A549 (cell line): ENCODE measurements around the gene XPO5. TPM values are rescaled to one million over a fixed set of nuclear protein-coding genes. Genes with fewer than 3 reads are reported as not detected.

ENCODE experiments used
- ATAC-seq, 2 experiments: fragments of 200-7000 bp in 1 of 2; fragments of >200 bp in 1 of 2; cut with Nextera tagmentation in 1 of 2; cut with Tn5 transposase in 1 of 2; 3 replicates each; pipeline versions ENCODE4 v1.8.0 to v1.9.1; 2018 to 2020; ENCODE audit warnings: mild to moderate bottlenecking in 1 of 2, moderate library complexity in 1 of 2
- CTCF ChIA-PET: fragments of 300-600 bp; sonication (Branson Sonifier 250); formaldehyde crosslinking; extraction: SDS; loops from one replicate; lab custom pipeline; 2021; ENCODE audit warnings: antibody characterized with exemption, inconsistent platforms; lab: Yijun Ruan, JAX
- POLR2A ChIA-PET: fragments of 350-600 bp; formaldehyde crosslinking; extraction: SDS; loops from one replicate; lab custom pipeline; 2021; ENCODE audit warnings: antibody characterized with exemption, inconsistent platforms; lab: Yijun Ruan, JAX
- DNase-seq, 2 experiments: peaks; one replicate each; pipeline versions ENCODE4 v3.0.0 to v3.0.0-alpha.2; 2011 to 2016; ENCODE audit warnings: low read depth in 1 of 2, low spot score in 1 of 2
- FAIRE-seq: peaks from 2 replicates; lab custom pipeline; 2011; peaks lifted over from hg19 to GRCh38; lab: Jason Lieb, UNC
- H3K27ac ChIP-seq, 2 experiments: fragments of >200 bp; sonication (Bioruptor Twin); formaldehyde crosslinking; 3 replicates each; pipeline ENCODE4 v1.5.1; 2016 to 2017
- H3K4me1 ChIP-seq: fragments of >200 bp; sonication (Bioruptor Twin); formaldehyde crosslinking; 3 replicates; pipeline ENCODE4 v1.6.1; 2016
- H3K4me2 ChIP-seq: fragments of >200 bp; sonication (Bioruptor Twin); formaldehyde crosslinking; 3 replicates; pipeline ENCODE4 v1.6.1; 2016
- H3K4me3 ChIP-seq: fragments of >200 bp; sonication (Bioruptor Twin); formaldehyde crosslinking; 3 replicates; pipeline ENCODE4 v1.5.1; 2016
- H3K9me3 ChIP-seq: fragments of >200 bp; sonication (Bioruptor Twin); formaldehyde crosslinking; 3 replicates; pipeline ENCODE4 v1.6.1; 2016
- BHLHE40 ChIP-seq: IDR thresholded peaks from 2 replicates; pipeline ENCODE4 v1.6.1; 2012; ENCODE audit warnings: low read depth, low read length, inconsistent platforms
- CBX8 ChIP-seq: fragments of 200-600 bp; sonication (generic); IDR thresholded peaks from 2 replicates; pipeline ENCODE4 v1.6.1; 2016
- CEBPB ChIP-seq, 2 experiments: fragments of >200 bp in 1 of 2; sonication (Bioruptor Twin) in 1 of 2; formaldehyde crosslinking in 1 of 2; IDR thresholded peaks; 2 replicates each; pipeline ENCODE4 v1.6.1; 2012 to 2016
- CHD2 ChIP-seq: fragments of 150-350 bp; IDR thresholded peaks from 2 replicates; pipeline ENCODE4 v1.6.1; 2014; ENCODE audit warnings: low read length; ENCODE audit not compliant: partially characterized antibody
- EHMT2 ChIP-seq: fragments of 200-600 bp; sonication (generic); IDR thresholded peaks from 2 replicates; pipeline ENCODE4 v1.6.1; 2016; ENCODE audit warnings: antibody characterized with exemption, low read depth, mild to moderate bottlenecking, moderate library complexity
- EP300 ChIP-seq, 2 experiments: fragments of >200 bp; sonication (Bioruptor Twin); formaldehyde crosslinking; IDR thresholded peaks; 2 replicates in 1 of 2; 3 replicates in 1 of 2; pipeline ENCODE4 v1.6.1; 2016 to 2017
- FOSB ChIP-seq: fragments of 250-450 bp; sonication (Bioruptor Pico); IDR thresholded peaks from 2 replicates; pipeline ENCODE4 v1.5.0; 2020; ENCODE audit warnings: mild to moderate bottlenecking, moderate library complexity
- FOSL2 ChIP-seq, 2 experiments: fragments of 450-650 bp in 1 of 2; fragments of >200 bp in 1 of 2; sonication (Bioruptor Twin) in 1 of 2; formaldehyde crosslinking; IDR thresholded peaks; 2 replicates each; pipeline versions ENCODE4 v1.5.0 to v1.6.1; 2016 to 2020; ENCODE audit warnings: mild to moderate bottlenecking in 1 of 2, moderate library complexity in 1 of 2
- HDAC2 ChIP-seq: fragments of 200-600 bp; sonication (generic); IDR thresholded peaks from 2 replicates; pipeline ENCODE4 v1.6.1; 2016
- HEYL ChIP-seq: fragments of 250-450 bp; sonication (Bioruptor Pico); IDR thresholded peaks from 2 replicates; pipeline ENCODE4 v1.8.0; 2021; ENCODE audit warnings: mild to moderate bottlenecking, moderate library complexity
- JUN ChIP-seq, 2 experiments: fragments of >200 bp; sonication (Bioruptor Twin); formaldehyde crosslinking; IDR thresholded peaks; 2 replicates in 1 of 2; 3 replicates in 1 of 2; pipeline ENCODE4 v1.6.1; 2016 to 2017
- MAZ ChIP-seq: fragments of 150-350 bp; IDR thresholded peaks from 2 replicates; pipeline ENCODE4 v1.6.1; 2014; ENCODE audit warnings: antibody characterized with exemption, low read depth, low read length, borderline replicate concordance
- MYC ChIP-seq: IDR thresholded peaks from 2 replicates; pipeline ENCODE4 v1.6.1; 2012; ENCODE audit warnings: mild to moderate bottlenecking, inconsistent platforms, low read length, improper control_type of control experiment, borderline replicate concordance
- PHF8 ChIP-seq: fragments of 200-600 bp; sonication (generic); IDR thresholded peaks from 2 replicates; pipeline ENCODE4 v1.6.1; 2016; ENCODE audit warnings: low read depth, mild to moderate bottlenecking, antibody characterized with exemption, moderate library complexity, borderline replicate concordance
- RCOR1 ChIP-seq: fragments of 150-350 bp; IDR thresholded peaks from 2 replicates; pipeline ENCODE4 v1.6.1; 2014; ENCODE audit warnings: antibody characterized with exemption, low read length, low read depth
- RNF2 ChIP-seq: fragments of 200-600 bp; sonication (generic); IDR thresholded peaks from 2 replicates; pipeline ENCODE4 v1.6.1; 2016; ENCODE audit warnings: low read depth, mild to moderate bottlenecking, antibody characterized with exemption, moderate library complexity, borderline replicate concordance
- TFCP2L1 ChIP-seq: fragments of 250-450 bp; sonication (Bioruptor Pico); IDR thresholded peaks from 2 replicates; pipeline ENCODE4 v1.5.0; 2021; ENCODE audit warnings: mild to moderate bottlenecking
- TP53 ChIP-seq: fragments of 250-450 bp; sonication (Bioruptor Pico); IDR thresholded peaks from 2 replicates; pipeline ENCODE4 v1.5.0; 2021; ENCODE audit warnings: mild to moderate bottlenecking, moderate library complexity
- ZFP36 ChIP-seq: fragments of 450-650 bp; IDR thresholded peaks from 2 replicates; pipeline ENCODE4 v1.6.1; 2014; ENCODE audit warnings: borderline replicate concordance; ENCODE audit not compliant: partially characterized antibody
- WGBS: methylation state at CpG from one replicate; pipeline ENCODE4 v1.1.6; 2017; ENCODE audit errors: missing lambda C conversion rate; 5-methylcytosine and 5-hydroxymethylcytosine counted together
- polyA plus RNA-seq, 4 experiments: library from polyadenylated mRNA; depleted of rRNA in 3 of 4; stranded (reverse); fragments of >200 nt; fragmentation: RNase III in 1 of 4; extraction: RNeasy Plus Mini Kit Qiagen cat#74134 plus additional on column Dnase treatment in 1 of 4; gene quantifications; 2 replicates in 3 of 4; 3 replicates in 1 of 4; pipeline ENCODE4 v1.2.3, GENCODE V29; 2011 to 2017
- TF ChIP-seq, protein P1 (sequence below): fragments of 250-450 bp; sonication (Bioruptor Pico); IDR thresholded peaks from 2 replicates; pipeline ENCODE4 v1.5.0; 2021; ENCODE audit warnings: mild to moderate bottlenecking, moderate library complexity, borderline replicate concordance
- TF ChIP-seq, protein P2 (sequence below): IDR thresholded peaks from 2 replicates; pipeline ENCODE4 v1.6.1; 2012
- TF ChIP-seq, protein P3 (sequence below): fragments of >200 bp; sonication (Bioruptor Twin); formaldehyde crosslinking; IDR thresholded peaks from 2 replicates; pipeline ENCODE4 v1.6.1; 2016
- TF ChIP-seq, protein P4 (sequence below): fragments of 200-600 bp; sonication (generic); IDR thresholded peaks from 2 replicates; pipeline ENCODE4 v1.6.1; 2016; ENCODE audit warnings: antibody characterized with exemption, mild to moderate bottlenecking, moderate library complexity
- TF ChIP-seq, protein P5 (sequence below): fragments of 150-350 bp; IDR thresholded peaks from 2 replicates; pipeline ENCODE4 v1.6.1; 2014; ENCODE audit warnings: low read depth, mild to moderate bottlenecking, low read length

The XPO5 gene
- polyA plus RNA-seq, 2 of the 4 experiments (the other 2 are of a cell fraction), result 24.8 to 51.0 TPM

DNA sequence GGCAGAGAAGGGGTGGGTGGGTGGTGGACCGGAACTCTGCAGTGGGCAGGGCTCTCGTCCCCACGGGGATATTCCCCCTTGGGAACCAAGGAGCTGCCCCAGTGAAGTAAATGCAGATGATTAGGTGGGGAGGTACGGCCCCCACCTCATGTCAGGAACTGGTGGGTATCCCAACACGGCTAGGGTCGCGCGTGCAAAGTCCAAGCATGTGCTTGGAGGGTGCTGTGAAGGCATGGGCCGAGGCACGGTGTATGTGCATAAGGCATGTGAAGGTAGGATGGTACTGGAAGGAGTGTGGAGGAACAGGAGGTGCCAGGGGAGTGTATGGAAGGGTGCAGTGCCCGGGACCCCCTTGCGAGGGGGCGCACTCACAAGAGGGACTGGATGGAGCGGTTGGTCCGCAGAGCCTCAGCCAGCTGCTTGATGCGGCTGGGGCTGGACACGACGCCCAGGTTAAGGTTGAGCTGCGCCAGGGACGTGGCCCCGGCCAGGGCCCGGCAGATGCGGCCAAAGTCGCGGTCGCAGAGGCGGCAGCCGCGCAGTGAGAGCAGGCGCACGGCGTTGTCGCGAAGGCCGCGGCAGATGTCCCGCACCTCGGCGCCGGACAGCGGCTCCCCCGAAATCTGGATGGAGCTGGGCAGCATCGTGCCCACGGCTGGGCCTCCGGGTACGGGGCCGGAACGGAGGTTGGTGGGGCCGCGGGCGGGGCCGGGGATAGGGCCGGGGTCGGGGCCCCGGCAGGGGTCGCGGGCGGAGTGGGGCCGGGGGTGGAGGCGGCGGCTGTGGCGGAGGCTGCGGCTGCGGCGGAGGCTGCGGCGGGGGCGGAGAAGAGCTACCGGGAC is 66.5 kb downstream of the XPO5 start:
- DNase-seq, result no peak
- no peak for FAIRE-seq
- CTCF ChIA-PET, result interaction anchor here (0.5 to 5.9 kb wide), 7 partner anchors 14 to 482 kb away, joined by 3 to 79 read pairs (median 3); partner anchors contain the start of gene DNPH1

DNA sequence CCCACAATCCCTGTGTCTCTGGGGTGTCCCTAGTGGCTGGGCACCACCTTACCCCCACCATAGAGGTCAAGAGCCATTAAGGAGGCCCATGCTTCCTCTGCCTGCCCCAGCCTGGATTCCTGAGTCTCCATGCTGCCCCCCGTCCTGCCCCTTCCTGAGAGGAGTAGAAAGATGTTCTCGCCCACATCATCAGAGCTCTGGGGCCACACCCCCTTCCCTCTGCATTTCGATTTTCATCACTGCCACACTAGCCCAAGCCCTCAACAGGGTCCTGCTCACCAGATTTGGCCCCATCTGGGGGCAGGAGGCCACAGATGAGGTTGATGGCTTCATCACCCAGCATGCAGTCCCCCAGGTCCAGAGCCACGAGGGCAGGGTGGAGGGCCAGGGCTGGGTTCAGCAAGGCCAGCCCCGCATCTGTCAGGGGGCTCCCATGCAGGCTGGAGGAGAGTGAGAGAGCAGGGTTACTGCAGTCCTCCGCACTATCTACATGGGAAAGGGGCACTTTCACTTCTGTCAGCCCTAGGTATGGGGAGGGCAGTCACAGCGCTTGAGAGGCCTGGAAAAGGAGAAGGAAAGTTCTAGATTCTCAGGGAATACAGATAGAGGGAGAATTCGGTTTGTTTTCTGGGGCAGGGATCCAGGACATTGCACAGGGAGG is 67.2 kb downstream of the XPO5 start:
- 87% methylated on average over 5 of the region's 8 CpGs for WGBS
- ATAC-seq, result no peak
- Histone ChIP-seq H3K27ac (no peak overlapping the region), H3K4me2 (no peak overlapping the region), H3K9me3 (no peaks in the 10 kb centered on the region), H3K4me3 (no peak overlapping the region), H3K4me1 (peaks cover 9% of the 10 kb centered on the region)
- ChIA-PET CTCF (interaction anchor here (1.6 to 5.9 kb wide), 9 partner anchors 13 to 245 kb away, joined by 3 to 79 read pairs (median 22); partner anchors contain the start of genes CRIP3 and DLK2), POLR2A (interaction anchor here (0.8 kb wide), 1 partner anchor 52 kb away, joined by 3 read pairs; no protein-coding TSS in a partner anchor)
- DNase-seq, result no peak
- no peak for FAIRE-seq
- TF ChIP-seq RCOR1 (no peak), MYC (no peak), MAZ (no peak), CBX8 (no peak), TFCP2L1 (CRISPR knock-in tag) (no peak), EP300 (IDR thresholded peaks at IDR 0.05) (no peak), CHD2 (no peak), FOSB (CRISPR knock-in tag) (no peak), RNF2 (no peak)
- TF ChIP-seq, protein P1, sequence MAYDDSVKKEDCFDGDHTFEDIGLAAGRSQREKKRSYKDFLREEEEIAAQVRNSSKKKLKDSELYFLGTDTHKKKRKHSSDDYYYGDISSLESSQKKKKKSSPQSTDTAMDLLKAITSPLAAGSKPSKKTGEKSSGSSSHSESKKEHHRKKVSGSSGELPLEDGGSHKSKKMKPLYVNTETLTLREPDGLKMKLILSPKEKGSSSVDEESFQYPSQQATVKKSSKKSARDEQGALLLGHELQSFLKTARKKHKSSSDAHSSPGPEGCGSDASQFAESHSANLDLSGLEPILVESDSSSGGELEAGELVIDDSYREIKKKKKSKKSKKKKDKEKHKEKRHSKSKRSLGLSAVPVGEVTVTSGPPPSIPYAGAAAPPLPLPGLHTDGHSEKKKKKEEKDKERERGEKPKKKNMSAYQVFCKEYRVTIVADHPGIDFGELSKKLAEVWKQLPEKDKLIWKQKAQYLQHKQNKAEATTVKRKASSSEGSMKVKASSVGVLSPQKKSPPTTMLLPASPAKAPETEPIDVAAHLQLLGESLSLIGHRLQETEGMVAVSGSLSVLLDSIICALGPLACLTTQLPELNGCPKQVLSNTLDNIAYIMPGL (CRISPR knock-in tag), result no peak
- TF ChIP-seq, protein P2, sequence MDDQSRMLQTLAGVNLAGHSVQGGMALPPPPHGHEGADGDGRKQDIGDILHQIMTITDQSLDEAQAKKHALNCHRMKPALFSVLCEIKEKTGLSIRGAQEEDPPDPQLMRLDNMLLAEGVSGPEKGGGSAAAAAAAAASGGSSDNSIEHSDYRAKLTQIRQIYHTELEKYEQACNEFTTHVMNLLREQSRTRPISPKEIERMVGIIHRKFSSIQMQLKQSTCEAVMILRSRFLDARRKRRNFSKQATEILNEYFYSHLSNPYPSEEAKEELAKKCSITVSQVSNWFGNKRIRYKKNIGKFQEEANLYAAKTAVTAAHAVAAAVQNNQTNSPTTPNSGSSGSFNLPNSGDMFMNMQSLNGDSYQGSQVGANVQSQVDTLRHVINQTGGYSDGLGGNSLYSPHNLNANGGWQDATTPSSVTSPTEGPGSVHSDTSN, result no peak
- TF ChIP-seq, protein P3, sequence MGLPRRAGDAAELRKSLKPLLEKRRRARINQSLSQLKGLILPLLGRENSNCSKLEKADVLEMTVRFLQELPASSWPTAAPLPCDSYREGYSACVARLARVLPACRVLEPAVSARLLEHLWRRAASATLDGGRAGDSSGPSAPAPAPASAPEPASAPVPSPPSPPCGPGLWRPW, result no peak

More for the DNA sequence above, 66.5 kb downstream of the XPO5 start:
- POLR2A ChIA-PET, result interaction anchor here (0.8 to 1.1 kb wide), 3 partner anchors 16 to 120 kb away, joined by 3 read pairs; no protein-coding TSS in a partner anchor
- peak overlapping the region; percentile 64 for H3K4me3 ChIP-seq
- H3K4me1 ChIP-seq, result peaks cover 9% of the 10 kb centered on the region
- H3K27ac ChIP-seq, result peak overlapping the region; percentile 64 to 87
- H3K9me3 ChIP-seq, result no peaks in the 10 kb centered on the region
- peak; percentile 2 to 3; a peak in 2 of 6 replicates for ATAC-seq
- WGBS, result 47% methylated on average over 30 of the region's 69 CpGs
- peak overlapping the region; percentile 95 for H3K4me2 ChIP-seq
- TF ChIP-seq HEYL (no peak), MAZ (no peak), FOSL2 (IDR thresholded peaks at IDR 0.05) (no peak), FOSL2 (CRISPR knock-in tag; IDR thresholded peaks at IDR 0.05) (no peak), BHLHE40 (no peak), EHMT2 (no peak), TP53 (no peak), ZFP36 (no peak), CEBPB (IDR thresholded peaks at IDR 0.05) (no peak), CHD2 (no peak), PHF8 (no peak), HDAC2 (no peak), JUN (IDR thresholded peaks at IDR 0.05) (no peak)
- TF ChIP-seq, protein P4, sequence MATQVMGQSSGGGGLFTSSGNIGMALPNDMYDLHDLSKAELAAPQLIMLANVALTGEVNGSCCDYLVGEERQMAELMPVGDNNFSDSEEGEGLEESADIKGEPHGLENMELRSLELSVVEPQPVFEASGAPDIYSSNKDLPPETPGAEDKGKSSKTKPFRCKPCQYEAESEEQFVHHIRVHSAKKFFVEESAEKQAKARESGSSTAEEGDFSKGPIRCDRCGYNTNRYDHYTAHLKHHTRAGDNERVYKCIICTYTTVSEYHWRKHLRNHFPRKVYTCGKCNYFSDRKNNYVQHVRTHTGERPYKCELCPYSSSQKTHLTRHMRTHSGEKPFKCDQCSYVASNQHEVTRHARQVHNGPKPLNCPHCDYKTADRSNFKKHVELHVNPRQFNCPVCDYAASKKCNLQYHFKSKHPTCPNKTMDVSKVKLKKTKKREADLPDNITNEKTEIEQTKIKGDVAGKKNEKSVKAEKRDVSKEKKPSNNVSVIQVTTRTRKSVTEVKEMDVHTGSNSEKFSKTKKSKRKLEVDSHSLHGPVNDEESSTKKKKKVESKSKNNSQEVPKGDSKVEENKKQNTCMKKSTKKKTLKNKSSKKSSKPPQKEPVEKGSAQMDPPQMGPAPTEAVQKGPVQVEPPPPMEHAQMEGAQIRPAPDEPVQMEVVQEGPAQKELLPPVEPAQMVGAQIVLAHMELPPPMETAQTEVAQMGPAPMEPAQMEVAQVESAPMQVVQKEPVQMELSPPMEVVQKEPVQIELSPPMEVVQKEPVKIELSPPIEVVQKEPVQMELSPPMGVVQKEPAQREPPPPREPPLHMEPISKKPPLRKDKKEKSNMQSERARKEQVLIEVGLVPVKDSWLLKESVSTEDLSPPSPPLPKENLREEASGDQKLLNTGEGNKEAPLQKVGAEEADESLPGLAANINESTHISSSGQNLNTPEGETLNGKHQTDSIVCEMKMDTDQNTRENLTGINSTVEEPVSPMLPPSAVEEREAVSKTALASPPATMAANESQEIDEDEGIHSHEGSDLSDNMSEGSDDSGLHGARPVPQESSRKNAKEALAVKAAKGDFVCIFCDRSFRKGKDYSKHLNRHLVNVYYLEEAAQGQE, result no peak
- TF ChIP-seq, protein P5, sequence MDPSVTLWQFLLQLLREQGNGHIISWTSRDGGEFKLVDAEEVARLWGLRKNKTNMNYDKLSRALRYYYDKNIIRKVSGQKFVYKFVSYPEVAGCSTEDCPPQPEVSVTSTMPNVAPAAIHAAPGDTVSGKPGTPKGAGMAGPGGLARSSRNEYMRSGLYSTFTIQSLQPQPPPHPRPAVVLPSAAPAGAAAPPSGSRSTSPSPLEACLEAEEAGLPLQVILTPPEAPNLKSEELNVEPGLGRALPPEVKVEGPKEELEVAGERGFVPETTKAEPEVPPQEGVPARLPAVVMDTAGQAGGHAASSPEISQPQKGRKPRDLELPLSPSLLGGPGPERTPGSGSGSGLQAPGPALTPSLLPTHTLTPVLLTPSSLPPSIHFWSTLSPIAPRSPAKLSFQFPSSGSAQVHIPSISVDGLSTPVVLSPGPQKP, result no peak
- TF ChIP-seq, protein P2, result no peak
- TF ChIP-seq, protein P3, result no peak
